Retinal pigment epithelial cell (primary cell): ENCODE data around the gene TMEM108.

ENCODE experiments used
- DNase-seq: peaks from one replicate; pipeline ENCODE4 v3.0.0-alpha.2; 2010; ENCODE audit warnings: low read depth
- H3K4me3 ChIP-seq: 2 replicates; pipeline ENCODE4 v1.5.1; 2011; ENCODE audit warnings: mild to moderate bottlenecking, low read length, control low read depth, moderate library complexity
- CTCF ChIP-seq: conservative IDR thresholded peaks from 2 replicates; pipeline ENCODE4 v1.5.1; 2011; ENCODE audit warnings: low read depth, low read length, control low read depth, inconsistent platforms

The TMEM108 gene

GRCh38 chr3:133161656-133162055 is 123.5 kb downstream of the TMEM108 start:
- H3K4me3 ChIP-seq: no peak overlapping the region
- TF ChIP-seq CTCF: no peak

GRCh38 chr3:133162265-133162664 is 124.1 kb downstream of the TMEM108 start:
- DNase-seq: no peak
- no peak for TF ChIP-seq CTCF
- no peak overlapping the region for H3K4me3 ChIP-seq

More at GRCh38 chr3:133161656-133162055, 123.5 kb downstream of the TMEM108 start:
- DNase-seq: no peak

GRCh38 chr3:133162670-133163305 is 124.6 kb downstream of the TMEM108 start:
- H3K4me3 ChIP-seq: no peak overlapping the region
- TF ChIP-seq CTCF: no peak
- DNase-seq: no peak

GRCh38 chr3:133167340-133168024 is 129.3 kb downstream of the TMEM108 start:
- no peak for TF ChIP-seq CTCF
- no peak overlapping the region for H3K4me3 ChIP-seq
- DNase-seq: no peak

GRCh38 chr3:133168025-133168401 is 129.8 kb downstream of the TMEM108 start:
- no peak for DNase-seq
- TF ChIP-seq CTCF: no peak
- no peak overlapping the region for H3K4me3 ChIP-seq

GRCh38 chr3:133169331-133170068 is 131.3 kb downstream of the TMEM108 start:
- peak; percentile 7 for DNase-seq
- TF ChIP-seq CTCF: no peak
- H3K4me3 ChIP-seq: no peak overlapping the region
